Stimulated activated CD8-positive, alpha-beta memory T cell treated with anti-CD3 and anti-CD28 coated beads, Interleukin-2, amount 100 ng/mL, for 1 hour (primary cell): ENCODE data around the gene CHST7.

Experiments
- DNase-seq, 2 donors: peaks; one replicate each; pipeline ENCODE4 v3.0.0-alpha.2; 2020; ENCODE audit warnings: low read depth in 2 of 2

The CHST7 gene

DNA sequence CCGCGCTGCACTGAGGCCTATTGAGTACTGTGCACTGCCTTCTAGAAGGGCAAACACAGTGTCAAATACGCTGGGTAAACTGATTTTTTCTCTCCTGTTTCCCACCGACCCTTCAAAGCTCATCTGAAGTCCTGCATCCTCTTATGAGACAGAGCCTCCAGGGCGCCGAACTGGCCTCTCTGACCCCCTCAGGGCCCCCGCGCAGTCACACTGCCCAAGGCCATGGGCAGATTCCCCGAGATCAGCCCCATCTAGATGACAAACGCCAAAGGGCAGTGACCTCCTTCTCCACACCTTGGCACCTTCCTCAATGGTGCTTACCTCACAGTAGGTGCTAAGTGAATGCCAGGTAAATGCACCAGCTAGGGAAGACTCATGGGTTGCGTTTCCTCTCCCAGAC lies 34.4 kb downstream of the CHST7 start:
- no peak for DNase-seq

DNA sequence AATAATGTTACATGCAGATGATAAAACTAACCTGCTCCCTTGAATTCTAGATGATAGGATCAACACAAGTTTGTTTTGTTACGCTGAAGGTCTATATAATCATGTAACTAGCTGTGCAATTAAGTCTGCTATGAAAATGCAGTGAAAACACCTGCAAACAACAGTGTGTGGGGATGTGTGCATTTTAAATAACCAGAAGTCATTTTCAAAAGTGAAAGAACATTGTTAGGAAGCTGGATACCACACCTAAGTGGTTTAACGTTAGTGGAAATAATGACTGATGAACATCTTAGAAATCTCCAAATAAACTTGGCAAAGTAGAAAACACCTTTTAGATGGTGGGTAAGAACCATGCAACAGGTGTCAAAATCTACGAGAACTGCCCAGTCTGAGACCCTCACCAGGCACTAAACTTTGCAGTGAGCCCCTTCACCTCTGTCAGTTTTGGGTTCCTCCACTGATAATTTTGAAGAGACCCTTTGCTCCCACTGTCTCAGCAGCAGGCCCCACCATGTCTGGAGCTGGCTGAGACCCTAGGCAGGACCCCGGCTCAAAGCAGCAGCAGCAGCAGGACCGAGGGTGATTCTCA lies 36.6 kb downstream of the CHST7 start:
- DNase-seq, result no peak

DNA sequence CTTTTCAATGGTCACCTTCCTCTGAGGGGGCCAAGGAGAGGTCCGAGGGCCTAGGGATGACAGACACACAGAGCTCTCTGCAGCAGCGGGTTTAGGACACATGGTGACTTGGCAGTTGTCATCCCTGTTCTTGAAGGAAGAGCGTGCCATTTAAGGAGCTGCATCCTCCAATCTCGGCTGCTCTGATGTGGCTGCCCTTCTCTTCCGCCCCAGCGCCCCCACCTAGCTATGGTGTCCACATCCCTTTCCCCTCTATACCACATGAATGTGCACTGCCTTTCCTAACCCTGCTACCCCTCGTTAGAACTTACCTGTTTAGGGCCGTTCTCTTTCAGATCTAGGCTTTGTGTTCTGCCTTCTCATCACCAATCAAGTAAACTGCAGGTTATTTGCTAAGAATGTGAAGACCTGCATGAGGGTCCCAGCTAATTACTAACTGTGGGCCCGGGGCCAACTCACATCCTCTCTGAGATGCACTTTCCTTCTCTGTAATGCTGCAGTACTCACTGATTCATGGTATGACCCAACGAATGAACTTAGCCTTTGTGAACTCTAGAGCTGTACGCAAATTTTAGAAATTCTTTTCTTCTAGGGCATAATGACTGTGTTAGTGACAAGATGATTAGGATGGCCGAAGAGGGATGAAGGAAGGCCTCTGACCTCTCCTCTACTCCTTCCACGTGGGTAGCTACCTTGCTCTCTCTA lies 38.2 kb downstream of the CHST7 start:
- DNase-seq, result no peak

DNA sequence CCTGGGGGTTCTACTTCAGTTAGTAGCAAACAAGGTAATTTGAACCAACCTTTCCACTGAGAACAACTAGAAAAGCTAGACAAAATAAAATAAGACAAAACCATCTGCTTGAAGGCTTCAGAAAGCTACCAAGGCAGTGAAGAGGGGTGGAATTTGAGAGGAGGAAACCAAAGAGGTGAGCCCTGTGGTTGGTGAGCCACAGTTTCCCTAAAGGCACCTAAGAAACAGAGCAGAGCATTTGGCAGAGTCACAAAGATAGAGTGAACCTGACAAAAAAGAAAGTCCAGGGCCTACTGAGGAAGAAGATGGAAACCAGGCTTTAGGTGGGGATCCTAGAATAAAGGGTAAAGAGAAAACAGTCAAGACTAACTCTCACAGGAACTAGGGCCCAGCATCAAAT lies 44.3 kb downstream of the CHST7 start:
- no peak for DNase-seq

DNA sequence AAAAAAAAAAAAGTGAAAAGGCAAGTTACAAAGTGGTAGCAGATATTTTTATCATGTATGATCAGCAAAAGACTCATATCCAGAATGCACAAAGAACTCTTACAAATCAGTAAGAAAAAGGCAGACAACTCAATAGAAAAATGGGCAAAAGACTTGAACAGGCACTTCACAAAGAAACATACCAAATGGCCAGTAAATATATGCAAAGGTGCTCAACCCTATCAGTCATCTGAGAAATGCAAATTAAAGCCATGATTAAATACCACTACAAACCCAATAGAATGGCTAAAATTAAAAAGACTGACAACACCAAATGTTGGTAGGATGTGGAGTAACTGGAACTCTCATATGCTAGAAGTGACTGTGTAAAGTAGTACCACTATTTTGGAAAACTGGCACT lies 45.4 kb downstream of the CHST7 start:
- no peak for DNase-seq

DNA sequence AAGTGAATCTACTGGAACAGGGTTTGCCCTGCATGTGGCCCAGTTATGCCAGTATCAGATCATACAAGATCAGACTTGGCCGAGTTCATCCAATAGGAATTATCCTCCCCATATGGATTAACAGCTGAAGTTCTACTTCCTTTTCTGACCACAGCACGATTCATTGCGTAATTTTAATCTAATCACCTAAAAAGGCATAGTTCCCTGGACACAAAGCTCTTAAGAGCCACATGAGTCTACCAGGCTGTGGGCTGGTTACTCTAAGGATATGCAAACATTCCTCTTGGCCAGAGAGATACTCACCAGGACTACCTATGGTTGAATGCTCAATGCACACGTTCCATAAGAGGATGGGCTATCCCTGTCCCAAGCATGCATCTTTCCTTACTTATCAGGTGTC lies 46.9 kb downstream of the CHST7 start:
- DNase-seq, result no peak

DNA sequence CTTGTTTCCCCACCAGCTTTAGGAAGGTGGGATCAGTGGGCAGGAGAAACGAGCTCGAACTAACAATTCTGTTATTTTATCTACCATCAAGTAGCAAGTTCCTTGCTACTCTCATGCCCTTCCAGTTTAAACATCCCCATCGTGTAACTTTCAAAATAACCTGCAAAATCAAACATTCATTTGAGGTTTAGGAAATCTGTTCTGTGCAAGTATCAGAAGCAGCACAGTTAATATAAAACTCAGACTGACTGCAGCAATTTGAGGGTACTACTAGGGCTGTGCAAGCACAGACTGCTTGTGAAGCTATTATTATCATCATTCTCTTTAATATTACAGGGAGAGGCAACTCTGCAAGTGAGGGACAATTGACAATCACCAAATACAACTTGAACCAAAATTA lies 48.0 kb downstream of the CHST7 start:
- DNase-seq, result no peak

DNA sequence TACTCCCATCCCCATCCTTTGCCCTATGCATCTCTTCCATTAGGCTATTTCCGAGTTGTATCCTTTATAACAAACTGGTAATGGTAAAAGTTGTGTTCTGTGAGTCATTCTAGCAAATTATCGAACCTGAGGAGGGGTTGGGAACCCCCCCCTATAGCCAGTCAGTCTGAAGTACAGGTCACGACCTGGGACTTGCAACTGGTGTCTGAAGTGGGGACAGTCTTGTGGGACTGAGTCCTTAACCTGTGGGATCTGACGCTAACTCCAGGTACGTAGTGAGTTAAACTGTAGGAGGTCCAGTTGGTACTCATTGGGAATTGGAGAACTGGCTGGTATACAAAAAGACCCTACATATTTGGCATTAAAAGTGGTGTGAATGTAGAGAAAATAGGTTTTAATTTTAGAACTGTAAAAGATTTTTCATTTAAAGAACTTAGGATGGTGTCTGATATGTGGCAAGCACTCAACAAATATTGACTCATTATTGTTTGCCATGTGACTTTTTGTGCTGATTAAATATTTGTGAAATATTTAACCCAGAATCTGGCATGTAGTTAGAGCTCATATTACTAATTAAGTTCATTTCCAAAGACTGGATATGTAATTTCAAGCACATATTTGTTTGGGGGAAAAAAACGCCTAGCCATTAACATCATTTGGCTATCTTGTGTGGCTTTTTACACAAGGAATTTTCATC lies 50.7 kb downstream of the CHST7 start:
- no peak for DNase-seq

DNA sequence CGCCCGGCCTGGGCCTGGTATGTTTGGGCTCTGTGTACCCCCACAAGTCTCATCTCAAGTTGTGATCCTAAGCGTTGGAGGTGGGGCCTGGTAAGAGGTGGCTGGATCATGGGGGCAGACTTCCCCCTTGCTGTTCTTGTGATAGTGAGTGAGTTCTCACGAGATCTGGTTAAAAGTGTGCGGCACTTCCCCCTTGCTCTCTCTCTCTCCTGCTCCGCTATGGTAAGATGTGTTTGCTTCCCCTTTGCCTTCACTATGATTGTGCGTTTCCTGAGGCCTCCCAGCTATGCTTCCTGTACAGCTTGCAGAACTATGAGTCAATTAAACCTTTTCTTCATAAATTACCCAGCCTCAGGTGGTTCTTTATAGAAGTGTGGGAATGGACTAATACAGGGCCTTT lies 53.0 kb downstream of the CHST7 start:
- no peak for DNase-seq

DNA sequence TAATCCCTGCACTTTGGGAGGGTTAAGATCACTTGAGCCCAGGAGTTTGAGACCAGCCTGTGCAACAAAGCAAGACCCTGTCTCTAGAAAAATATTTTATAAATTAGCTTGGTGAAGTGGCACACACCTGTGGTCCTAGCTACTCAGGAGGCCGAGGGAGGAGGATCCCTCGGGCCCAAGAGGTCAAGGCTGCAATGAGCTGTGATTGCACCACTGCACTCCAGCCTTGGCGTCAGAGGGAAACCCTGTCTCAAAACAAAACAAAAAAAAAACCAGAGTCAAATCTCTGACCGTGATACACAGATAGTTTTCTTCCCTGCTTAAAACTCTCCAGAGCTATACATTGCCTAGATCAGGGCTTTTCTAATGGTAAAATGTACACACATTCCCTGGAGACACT lies 53.5 kb downstream of the CHST7 start:
- no peak for DNase-seq

DNA sequence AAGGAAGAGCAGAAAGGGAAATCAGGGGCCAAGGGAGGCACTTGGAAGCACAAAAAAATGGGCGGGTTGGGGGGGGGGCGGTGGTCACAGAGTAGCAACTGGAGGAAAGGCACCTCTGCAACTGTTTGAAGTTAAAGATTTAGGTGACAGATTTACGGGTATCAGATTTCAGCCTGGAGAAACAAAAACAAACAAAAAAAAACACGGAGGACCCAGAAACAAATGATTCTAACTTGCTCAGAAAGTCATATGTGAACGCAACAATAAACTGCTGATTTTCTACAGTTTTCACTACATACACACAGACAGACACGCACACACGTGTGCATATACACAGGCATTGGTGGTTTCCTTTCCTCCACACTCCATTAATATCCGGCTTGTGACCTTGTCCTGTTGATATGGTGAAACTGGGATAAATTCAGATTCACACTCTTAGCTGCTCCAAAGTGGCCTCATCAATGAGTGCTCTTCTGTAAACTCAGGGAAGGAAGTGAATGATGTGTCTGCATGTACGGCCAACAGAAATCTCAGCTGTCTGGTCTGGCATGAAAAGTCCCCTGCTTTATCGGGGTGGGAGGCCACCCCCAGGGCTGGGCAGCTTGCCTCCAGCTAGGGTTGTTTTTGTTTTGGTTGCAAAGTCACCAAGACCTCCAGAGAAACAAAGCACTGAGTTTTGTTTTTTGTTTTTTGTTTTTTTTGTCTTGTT lies 54.3 kb downstream of the CHST7 start:
- DNase-seq, result no peak

DNA sequence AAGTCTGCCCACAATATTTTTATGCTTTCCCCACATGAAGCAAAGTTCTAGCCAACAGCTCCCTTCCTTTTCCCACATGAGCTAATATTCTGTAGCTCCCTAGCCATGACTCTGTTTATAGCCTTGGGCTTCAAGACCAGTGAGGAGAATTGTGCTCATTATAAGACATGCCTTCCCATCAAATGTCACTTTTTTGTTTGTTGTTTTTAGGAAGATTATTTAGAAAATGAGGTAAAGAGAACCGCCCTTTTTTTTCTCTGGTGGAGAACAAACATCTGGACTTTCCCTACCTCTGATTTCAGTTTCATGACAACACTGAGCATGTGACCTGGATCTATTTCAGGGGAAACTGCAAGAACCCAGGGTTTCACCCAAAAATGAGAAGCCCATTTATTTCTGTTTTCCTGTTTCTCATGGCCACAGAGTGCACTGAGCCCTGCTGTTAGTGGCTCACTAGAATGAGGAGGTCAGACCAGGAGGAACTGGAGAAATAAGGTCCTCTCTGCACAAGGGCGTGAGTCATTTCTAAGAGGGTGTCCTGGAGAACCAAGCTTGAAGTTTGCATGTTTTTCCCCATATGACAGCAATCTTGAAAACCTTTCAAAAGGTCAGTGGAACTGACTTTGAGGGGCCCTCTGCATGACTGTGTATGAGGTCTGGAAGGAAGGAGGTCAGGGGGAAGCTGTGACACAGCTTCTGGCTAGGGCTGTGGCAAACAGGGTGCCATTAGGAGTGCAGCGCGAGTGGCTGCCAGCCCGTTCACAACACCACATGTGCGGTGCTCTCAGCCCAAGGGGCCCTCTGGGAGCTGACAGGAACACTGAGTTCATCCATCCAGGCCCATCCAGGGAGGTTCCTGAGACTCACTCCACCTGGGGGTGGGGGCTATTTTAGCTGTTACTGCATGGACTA lies 55.2 kb downstream of the CHST7 start:
- no peak for DNase-seq

DNA sequence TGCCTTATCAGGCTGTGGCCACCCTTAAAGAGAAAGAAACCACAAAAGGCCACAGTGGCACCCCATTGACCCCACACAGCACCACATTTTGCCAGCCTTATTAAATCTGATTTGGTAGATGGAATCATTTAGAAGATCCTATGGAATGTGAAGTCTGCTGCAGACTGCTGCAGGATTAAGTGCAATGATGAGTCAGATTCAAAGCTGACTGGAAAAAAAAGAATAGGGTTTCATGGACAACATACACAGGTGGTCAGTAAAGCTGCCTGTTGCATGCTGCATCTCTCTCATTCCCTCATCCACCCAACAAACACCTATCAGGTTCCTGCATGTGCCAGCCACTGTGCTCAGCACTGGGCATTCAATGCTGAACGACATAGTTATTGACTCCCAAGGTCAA lies 56.6 kb downstream of the CHST7 start:
- no peak for DNase-seq

DNA sequence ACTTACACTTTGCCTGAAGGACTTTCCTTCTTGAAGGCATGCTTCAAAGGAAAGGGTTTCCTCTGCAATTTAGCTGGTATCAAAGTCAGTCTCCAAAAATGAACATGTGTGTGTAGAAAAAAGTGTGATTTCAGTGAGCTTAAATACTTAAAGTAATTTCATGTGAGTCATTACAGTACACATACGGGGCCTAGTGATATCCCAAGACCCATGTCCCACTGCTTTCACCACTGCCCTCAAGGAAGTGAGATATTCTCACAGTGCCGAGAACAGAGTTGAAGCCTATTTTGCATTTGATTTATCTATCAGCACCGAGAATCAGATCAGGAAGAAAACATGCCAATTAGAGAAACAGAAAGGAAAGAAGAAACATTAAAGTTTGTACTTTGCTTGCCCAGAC lies 61.0 kb downstream of the CHST7 start:
- no peak for DNase-seq

DNA sequence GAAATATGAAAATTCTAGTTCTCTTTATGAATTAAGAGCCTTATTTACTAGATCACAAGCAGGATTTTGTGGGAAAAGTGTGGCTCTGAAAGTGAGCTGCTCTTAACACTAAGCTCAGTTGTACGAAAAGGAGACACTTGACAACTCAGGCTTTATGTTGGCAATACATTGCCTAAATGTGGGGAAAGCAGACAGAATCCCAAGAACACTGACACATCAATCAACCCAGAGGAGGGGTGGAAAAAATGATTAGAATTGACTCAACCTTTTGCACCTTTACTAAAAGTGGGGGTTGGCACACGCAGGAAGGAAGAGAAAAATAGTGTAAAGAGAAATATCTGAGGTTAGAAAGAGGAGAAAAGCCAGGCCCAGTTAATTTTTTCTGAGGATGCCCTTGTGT lies 61.6 kb downstream of the CHST7 start:
- DNase-seq, result no peak

DNA sequence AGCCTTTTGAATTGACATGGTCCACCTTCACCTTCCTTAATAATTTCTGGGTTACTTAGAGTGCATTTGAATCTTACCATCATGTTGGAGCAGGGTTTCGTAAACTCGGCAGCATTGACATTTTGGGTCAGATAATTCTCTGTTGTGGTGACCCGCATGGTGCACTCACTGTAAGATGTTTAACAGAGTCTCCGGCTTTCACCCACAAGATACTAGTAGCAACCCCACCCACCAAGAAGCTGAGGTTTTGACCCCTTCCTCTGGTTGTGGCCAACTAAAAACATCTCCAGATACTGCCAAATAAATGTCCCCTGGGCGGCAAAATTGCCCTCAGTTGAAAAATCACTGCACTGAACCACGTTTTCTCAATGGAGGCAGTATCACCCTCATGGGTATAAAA lies 62.7 kb downstream of the CHST7 start:
- DNase-seq, result no peak

DNA sequence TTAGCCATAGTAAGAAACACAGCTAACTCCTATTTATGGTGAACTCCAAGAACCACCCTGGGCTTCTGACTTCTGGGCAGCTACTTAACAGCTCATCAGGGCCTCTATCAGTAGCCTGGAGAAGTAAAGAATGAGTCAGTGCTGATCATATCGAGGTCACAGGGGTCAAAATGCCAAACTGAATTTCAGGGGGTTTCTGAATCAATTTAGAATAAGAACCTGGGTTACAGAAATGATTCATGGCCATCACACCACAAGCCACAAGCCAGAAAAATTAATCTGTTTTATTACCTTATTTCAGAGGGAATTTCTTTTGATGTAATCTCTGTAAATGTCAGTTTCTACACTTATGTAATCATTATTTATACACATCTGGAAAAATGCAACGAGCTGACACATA lies 64.4 kb downstream of the CHST7 start:
- no peak for DNase-seq

DNA sequence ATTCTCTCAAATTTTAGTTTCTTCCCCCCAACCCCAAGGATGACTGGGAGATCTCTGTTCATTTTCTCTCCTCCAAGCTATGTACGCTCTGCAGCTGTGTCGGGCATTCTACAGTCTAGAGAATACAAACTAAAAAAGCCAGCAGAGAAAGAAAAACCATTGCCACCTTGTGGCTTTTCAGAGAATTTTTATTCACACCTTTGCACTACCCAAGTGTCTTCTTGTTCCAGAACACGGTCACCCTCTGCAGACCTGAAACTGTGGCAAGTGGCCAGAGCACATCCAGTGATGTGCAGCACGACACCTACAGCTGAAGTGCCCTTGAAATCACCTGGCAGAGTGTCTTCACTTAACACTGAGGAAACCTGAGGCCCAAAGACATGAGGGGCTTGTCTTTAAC lies 68.6 kb downstream of the CHST7 start:
- DNase-seq, result no peak

DNA sequence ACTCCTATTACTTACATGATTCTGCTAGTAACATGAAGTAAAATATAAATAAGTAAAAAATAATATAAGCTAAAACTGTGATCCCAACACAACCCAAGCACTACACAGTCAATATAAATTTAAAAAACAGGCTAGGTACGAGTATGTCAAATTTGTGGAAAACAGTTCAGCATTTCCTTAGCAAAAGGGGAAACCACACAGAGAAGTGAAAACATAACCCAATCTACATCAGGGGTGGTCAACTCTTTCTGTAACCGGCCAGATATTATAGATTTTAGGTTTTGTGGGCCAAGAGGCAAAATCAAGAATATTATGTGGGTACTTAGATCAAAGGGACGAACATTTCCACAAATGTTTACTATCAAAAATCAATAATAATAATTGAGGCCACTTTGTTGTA lies 70.1 kb downstream of the CHST7 start:
- no peak for DNase-seq

DNA sequence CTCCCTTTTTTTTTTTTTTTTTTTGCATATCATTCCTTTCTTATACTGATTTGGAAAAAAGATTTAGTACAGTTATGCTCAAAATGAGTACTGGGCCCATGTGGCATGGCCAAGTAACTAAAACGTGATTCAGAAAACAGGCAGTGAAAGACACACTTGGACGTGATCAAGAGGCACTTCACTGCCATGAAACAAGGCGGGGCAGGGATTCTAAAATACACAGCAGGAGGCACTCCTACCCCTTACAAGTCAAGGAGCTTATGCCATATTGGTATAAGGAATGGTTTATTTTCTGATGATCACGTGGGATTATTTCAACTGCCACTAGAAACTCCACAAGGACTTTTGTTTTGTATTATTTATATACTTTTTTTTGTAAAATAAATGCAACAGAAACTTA lies 72.0 kb downstream of the CHST7 start:
- DNase-seq, result no peak

DNA sequence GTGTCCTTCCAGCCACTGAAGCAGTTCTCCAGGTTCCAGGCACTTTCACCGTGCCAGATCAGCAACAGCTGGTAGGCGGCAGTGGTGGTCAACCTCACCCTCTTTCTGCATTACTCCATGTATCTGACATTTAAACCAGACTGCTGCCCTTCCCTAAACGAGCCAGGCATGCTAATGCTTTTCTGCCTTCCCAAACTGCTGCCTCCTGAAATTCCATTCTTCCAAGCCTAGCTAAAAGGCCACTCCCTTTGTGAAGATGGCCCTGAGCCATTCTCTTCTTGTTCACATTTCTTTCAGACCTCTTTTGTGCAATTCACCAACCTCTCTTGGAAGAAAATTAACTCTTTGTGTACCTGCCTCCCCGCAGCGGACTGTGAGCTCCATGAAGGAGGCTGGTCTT lies 73.7 kb downstream of the CHST7 start:
- DNase-seq, result no peak
